GM10847 (cell line): ENCODE measurements around the gene CCDC40.

Experiments
- POLR2A ChIP-seq: IDR thresholded peaks from 2 replicates; pipeline ENCODE4 v1.6.1; 2011; ENCODE audit not compliant: insufficient read length; ENCODE audit errors: extremely low read depth

Gene CCDC40

GRCh38 chr17:80132906-80133625 is 96.6 kb downstream of the CCDC40 start:
- no peak for TF ChIP-seq POLR2A

GRCh38 chr17:80133626-80133970 is 97.2 kb downstream of the CCDC40 start:
- TF ChIP-seq POLR2A: no peak

- TF ChIP-seq POLR2A: no peak
Observed at GRCh38 chr17:80137131-80137530, 100.7 kb downstream of the CCDC40 start.

GRCh38 chr17:80138856-80139426 is 102.5 kb downstream of the CCDC40 start:
- TF ChIP-seq POLR2A: no peak

GRCh38 chr17:80141463-80142165 is 105.2 kb downstream of the CCDC40 start:
- no peak for TF ChIP-seq POLR2A

- TF ChIP-seq POLR2A: no peak
Observed at GRCh38 chr17:80142929-80143328, 106.5 kb downstream of the CCDC40 start.

GRCh38 chr17:80145076-80146075 is 108.9 kb downstream of the CCDC40 start:
- TF ChIP-seq POLR2A: no peak

GRCh38 chr17:80146121-80147034 is 109.9 kb downstream of the CCDC40 start:
- no peak for TF ChIP-seq POLR2A

- TF ChIP-seq POLR2A: peak; percentile 99
Observed at GRCh38 chr17:80147035-80147822, 110.8 kb downstream of the CCDC40 start, which contains the start of gene EIF4A3. Gene EIF4A3, minus strand, starts transcription at chr17:80147128. Its CDS starts 167 bp downstream, at chr17:80146961.
